HG03354 (cell line): ENCODE results near the gene ATP9B.

Experiments
- ATAC-seq: cut with Tn5 transposase; IDR thresholded peaks from one replicate; pipeline ENCODE4 v1.9.1; 2021; ENCODE audit warnings: mild to moderate bottlenecking; ENCODE audit not compliant: unreplicated experiment, poor library complexity, severe bottlenecking

The ATP9B gene

DNA sequence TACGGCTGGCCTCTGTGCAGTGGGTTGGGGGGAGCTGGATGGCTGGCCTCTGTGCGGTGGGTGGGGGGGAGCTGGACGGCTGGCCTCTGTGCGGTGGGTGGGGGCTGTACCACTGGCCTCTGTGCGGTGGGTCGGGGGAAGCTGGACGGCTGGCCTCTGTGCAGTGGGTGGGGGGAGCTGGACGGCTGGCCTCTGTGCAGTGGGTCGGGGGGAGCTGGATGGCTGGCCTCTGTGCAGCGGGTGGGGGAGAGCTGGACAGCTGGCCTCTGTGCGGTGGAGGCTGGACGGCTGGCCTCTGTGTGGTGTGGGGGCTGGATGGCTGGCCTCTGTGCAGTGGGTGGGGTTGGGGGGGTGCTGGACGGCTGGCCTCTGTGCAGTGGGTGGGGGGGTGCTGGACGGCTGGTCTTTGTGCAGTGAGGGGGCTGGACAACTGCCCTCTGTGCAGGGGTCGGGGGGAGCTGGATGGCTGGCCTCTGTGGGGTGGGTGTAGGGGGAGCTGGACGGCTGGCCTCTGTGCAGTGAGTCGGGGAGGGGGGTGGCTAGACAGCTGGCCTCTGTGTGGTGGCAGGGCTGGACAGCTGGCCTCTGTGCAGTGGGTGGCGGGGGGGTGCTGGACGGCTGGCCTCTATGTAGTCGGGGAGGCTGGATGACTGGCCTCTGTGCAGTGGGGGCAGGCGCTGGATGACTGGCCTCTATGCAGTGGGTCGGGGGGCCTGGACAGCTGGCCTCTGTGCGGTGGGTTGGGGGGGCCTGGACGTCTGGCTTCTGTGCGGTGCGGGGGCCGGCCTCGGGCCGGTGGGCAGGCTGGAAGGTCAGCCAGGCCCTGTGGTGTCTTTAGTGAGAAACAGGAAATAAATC, 358.4 kb downstream of the ATP9B start:
- ATAC-seq, result no peak
